ENCODE results near the gene MYMK.

The MYMK gene

GRCh38 chr9:133491656-133491925 lies 33.2 kb downstream of the MYMK start:
- ChIA-PET POLR2A (no interaction called here), CTCF (no interaction called here)
- DNase-seq (ENCODE audit: extremely low spot score): no peak
- TF ChIP-seq CTBP1 (IDR thresholded peaks at IDR 0.05; ENCODE audit: borderline replicate concordance) (no peak), ZNF384 (IDR thresholded peaks at IDR 0.05) (no peak), FOXM1 (IDR thresholded peaks at IDR 0.05; ENCODE audit: borderline replicate concordance) (no peak), BHLHE40 (IDR thresholded peaks at IDR 0.05; ENCODE audit: borderline replicate concordance) (no peak), LEF1 (IDR thresholded peaks at IDR 0.05; ENCODE audit: borderline replicate concordance) (no peak), SUZ12 (IDR thresholded peaks at IDR 0.05) (no peak), NFRKB (IDR thresholded peaks at IDR 0.05) (no peak), FOXK2 (IDR thresholded peaks at IDR 0.05) (no peak), HDGF (IDR thresholded peaks at IDR 0.05; ENCODE audit: borderline replicate concordance) (no peak), L3MBTL2 (conservative IDR thresholded peaks at IDR 0.05) (no peak), ARNT (IDR thresholded peaks at IDR 0.05) (no peak), SP1 (IDR thresholded peaks at IDR 0.05) (no peak), TARDBP (IDR thresholded peaks at IDR 0.05) (no peak)
- TF ChIP-seq, protein P1, sequence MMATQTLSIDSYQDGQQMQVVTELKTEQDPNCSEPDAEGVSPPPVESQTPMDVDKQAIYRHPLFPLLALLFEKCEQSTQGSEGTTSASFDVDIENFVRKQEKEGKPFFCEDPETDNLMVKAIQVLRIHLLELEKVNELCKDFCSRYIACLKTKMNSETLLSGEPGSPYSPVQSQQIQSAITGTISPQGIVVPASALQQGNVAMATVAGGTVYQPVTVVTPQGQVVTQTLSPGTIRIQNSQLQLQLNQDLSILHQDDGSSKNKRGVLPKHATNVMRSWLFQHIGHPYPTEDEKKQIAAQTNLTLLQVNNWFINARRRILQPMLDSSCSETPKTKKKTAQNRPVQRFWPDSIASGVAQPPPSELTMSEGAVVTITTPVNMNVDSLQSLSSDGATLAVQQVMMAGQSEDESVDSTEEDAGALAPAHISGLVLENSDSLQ (IDR thresholded peaks at IDR 0.05): no peak

GRCh38 chr9:133490865-133491655 lies 33.7 kb downstream of the MYMK start:
- DNase-seq (ENCODE audit: extremely low spot score): no peak
- no peak for TF ChIP-seq SP1 (IDR thresholded peaks at IDR 0.05)
- no peak for TF ChIP-seq BHLHE40 (IDR thresholded peaks at IDR 0.05; ENCODE audit: borderline replicate concordance)
- TF ChIP-seq ELF4 (IDR thresholded peaks at IDR 0.05): no peak
- no peak for TF ChIP-seq FOXM1 (IDR thresholded peaks at IDR 0.05; ENCODE audit: borderline replicate concordance)
- TF ChIP-seq L3MBTL2 (conservative IDR thresholded peaks at IDR 0.05): no peak
- TF ChIP-seq FOXK2 (IDR thresholded peaks at IDR 0.05): no peak
- no peak for TF ChIP-seq ARNT (IDR thresholded peaks at IDR 0.05)
- TF ChIP-seq LEF1 (IDR thresholded peaks at IDR 0.05; ENCODE audit: borderline replicate concordance): no peak
- no peak for TF ChIP-seq FOXA1 (IDR thresholded peaks at IDR 0.05)
- TF ChIP-seq TARDBP (IDR thresholded peaks at IDR 0.05): no peak
- no peak for TF ChIP-seq ZNF384 (IDR thresholded peaks at IDR 0.05)
- no peak for TF ChIP-seq NFRKB (IDR thresholded peaks at IDR 0.05)
- TF ChIP-seq, protein P1 (IDR thresholded peaks at IDR 0.05): no peak
- TF ChIP-seq SUZ12 (IDR thresholded peaks at IDR 0.05): no peak
- no peak for TF ChIP-seq CTBP1 (IDR thresholded peaks at IDR 0.05; ENCODE audit: borderline replicate concordance)
- ChIA-PET CTCF (interaction anchor here (0.6 to 0.7 kb wide), 2 partner anchors 13 to 149 kb away, joined by 3 read pairs; no protein-coding TSS in a partner anchor), POLR2A (interaction anchor here (1.0 kb wide), 1 partner anchor 136 kb away, joined by 3 read pairs; no protein-coding TSS in a partner anchor)

DNA sequence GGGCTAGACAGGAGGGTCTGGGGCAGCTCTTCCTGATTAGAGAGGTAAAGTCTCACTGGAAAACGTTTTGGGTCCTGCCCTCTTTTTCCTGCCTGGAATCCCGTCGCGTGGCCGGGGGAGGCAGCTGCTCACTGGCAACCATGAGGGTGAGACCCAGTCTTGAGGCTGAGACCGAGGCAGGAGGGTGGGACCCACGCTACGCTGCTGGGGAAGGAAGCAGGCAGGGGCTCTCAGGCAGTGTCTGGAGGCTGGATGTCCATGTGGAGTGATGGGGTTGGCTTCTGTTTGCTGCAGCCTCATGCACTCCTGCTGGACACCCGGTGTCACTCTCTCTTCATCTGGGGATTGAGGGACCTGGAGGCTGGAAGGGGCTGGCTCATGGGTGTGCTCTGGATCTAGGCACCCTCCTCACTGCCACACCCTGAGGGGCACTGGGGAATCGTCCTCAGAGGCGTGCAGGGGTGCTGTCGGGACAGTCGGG lies 34.5 kb downstream of the MYMK start:
- CTCF ChIA-PET: no interaction called here
- POLR2A ChIA-PET: interaction anchor here (1.0 kb wide), 1 partner anchor 135 kb away, joined by 3 read pairs; no protein-coding TSS in a partner anchor
- DNase-seq (ENCODE audit: extremely low spot score): no peak
- TF ChIP-seq ELF4 (IDR thresholded peaks at IDR 0.05): no peak
- no peak for TF ChIP-seq ARNT (IDR thresholded peaks at IDR 0.05)
- no peak for TF ChIP-seq FOXA1 (IDR thresholded peaks at IDR 0.05)
- TF ChIP-seq SP1 (IDR thresholded peaks at IDR 0.05): no peak
- no peak for TF ChIP-seq BHLHE40 (IDR thresholded peaks at IDR 0.05; ENCODE audit: borderline replicate concordance)
- TF ChIP-seq FOXM1 (IDR thresholded peaks at IDR 0.05; ENCODE audit: borderline replicate concordance): no peak
- no peak for TF ChIP-seq NFRKB (IDR thresholded peaks at IDR 0.05)
- TF ChIP-seq TARDBP (IDR thresholded peaks at IDR 0.05): no peak
- no peak for TF ChIP-seq FOXK2 (IDR thresholded peaks at IDR 0.05)
- no peak for TF ChIP-seq ZNF384 (IDR thresholded peaks at IDR 0.05)
- no peak for TF ChIP-seq L3MBTL2 (conservative IDR thresholded peaks at IDR 0.05)
- no peak for TF ChIP-seq SUZ12 (IDR thresholded peaks at IDR 0.05)
- TF ChIP-seq, protein P1 (IDR thresholded peaks at IDR 0.05): no peak
- no peak for TF ChIP-seq HDGF (IDR thresholded peaks at IDR 0.05; ENCODE audit: borderline replicate concordance)
- TF ChIP-seq CTBP1 (IDR thresholded peaks at IDR 0.05; ENCODE audit: borderline replicate concordance): no peak
- no peak for TF ChIP-seq LEF1 (IDR thresholded peaks at IDR 0.05; ENCODE audit: borderline replicate concordance)

- POLR2A ChIA-PET: no interaction called here
Measured at GRCh38 chr9:133489253-133490190, 35.2 kb downstream of the MYMK start.

More at GRCh38 chr9:133489253-133490190, 35.2 kb downstream of the MYMK start:
- DNase-seq (ENCODE audit: extremely low spot score): no peak
- TF ChIP-seq FOXA1 (IDR thresholded peaks at IDR 0.05): no peak
- TF ChIP-seq, protein P1 (IDR thresholded peaks at IDR 0.05): no peak
- TF ChIP-seq ELF4 (IDR thresholded peaks at IDR 0.05): no peak
- no peak for TF ChIP-seq ZNF384 (IDR thresholded peaks at IDR 0.05)
- no peak for TF ChIP-seq TARDBP (IDR thresholded peaks at IDR 0.05)
- TF ChIP-seq ARNT (IDR thresholded peaks at IDR 0.05): no peak
- TF ChIP-seq LEF1 (IDR thresholded peaks at IDR 0.05; ENCODE audit: borderline replicate concordance): no peak
- TF ChIP-seq FOXM1 (IDR thresholded peaks at IDR 0.05; ENCODE audit: borderline replicate concordance): no peak
- no peak for TF ChIP-seq HDGF (IDR thresholded peaks at IDR 0.05; ENCODE audit: borderline replicate concordance)
- CTCF ChIA-PET: no interaction called here

All from HEK293T (cell line).